Measurements from ENCODE around the gene ARSD.
A peak's percentile ranks its signal among the peaks of the same experiment; 100 is the strongest.
"Not testable (repeated sequence)": the region's sequence is repeated elsewhere in the genome, so short reads cannot be mapped to it uniquely, and the experiment has no call there.

The ARSD gene

GRCh38 chrX:2928583-2929434 lies at the start of gene ARSD:
ARSD (minus strand) TSS chrX:2929339; CDS start chrX:2929275, 64 bp downstream.
- Mint-ChIP-seq H3K27ac (peak within 1 kb of the TSS; percentile 72), H3K36me3 (ENCODE audit: low read depth) (no peaks in the 10 kb centered on the region), H3K4me1 (ENCODE audit: low read depth) (peaks cover 4% of the 10 kb centered on the region), H3K4me3 (peak within 1 kb of the TSS; percentile 75), H3K27me3 (ENCODE audit: low read depth) (peaks cover 5% of the 10 kb centered on the region), H3K9me3 (peaks cover 3% of the 10 kb centered on the region)
- peak; percentile 43 for DNase-seq (ENCODE audit: low spot score)

GRCh38 chrX:2978639-2979038 lies 49.5 kb upstream of the ARSD start:
- H3K4me1 Mint-ChIP-seq (ENCODE audit: low read depth); H3K27me3 Mint-ChIP-seq (ENCODE audit: low read depth); H3K9me3 Mint-ChIP-seq; H3K4me3 Mint-ChIP-seq; DNase-seq (ENCODE audit: low spot score); H3K27ac Mint-ChIP-seq; H3K36me3 Mint-ChIP-seq (ENCODE audit: low read depth): not testable (repeated sequence)

- H3K27me3 Mint-ChIP-seq (ENCODE audit: low read depth): no peaks in the 10 kb centered on the region
- no peak overlapping the region for H3K4me3 Mint-ChIP-seq
- H3K4me1 Mint-ChIP-seq (ENCODE audit: low read depth): no peaks in the 10 kb centered on the region
- H3K27ac Mint-ChIP-seq: no peak overlapping the region
- DNase-seq (ENCODE audit: low spot score): no peak
- no peaks in the 10 kb centered on the region for H3K9me3 Mint-ChIP-seq
- no peaks in the 10 kb centered on the region for H3K36me3 Mint-ChIP-seq (ENCODE audit: low read depth)
These were observed 45.8 kb upstream of the ARSD start for GRCh38 chrX:2974961-2975360.

GRCh38 chrX:2972391-2972790 lies 43.3 kb upstream of the ARSD start:
- H3K36me3 Mint-ChIP-seq (ENCODE audit: low read depth): no peaks in the 10 kb centered on the region
- no peak for DNase-seq (ENCODE audit: low spot score)

GRCh38 chrX:2969021-2969420 lies 39.9 kb upstream of the ARSD start:
- no peak for DNase-seq (ENCODE audit: low spot score)
- peaks cover 2% of the 10 kb centered on the region for H3K4me1 Mint-ChIP-seq (ENCODE audit: low read depth)

More at GRCh38 chrX:2972391-2972790, 43.3 kb upstream of the ARSD start:
- H3K4me1 Mint-ChIP-seq (ENCODE audit: low read depth): peaks cover 2% of the 10 kb centered on the region
- H3K27me3 Mint-ChIP-seq (ENCODE audit: low read depth): no peaks in the 10 kb centered on the region
- H3K9me3 Mint-ChIP-seq: no peaks in the 10 kb centered on the region
- no peak overlapping the region for H3K4me3 Mint-ChIP-seq
- H3K27ac Mint-ChIP-seq: no peak overlapping the region

GRCh38 chrX:2967998-2968909 lies 39.1 kb upstream of the ARSD start:
- no peaks in the 10 kb centered on the region for H3K27me3 Mint-ChIP-seq (ENCODE audit: low read depth)
- H3K4me3 Mint-ChIP-seq: peak overlapping the region; percentile 77
- H3K36me3 Mint-ChIP-seq (ENCODE audit: low read depth): no peaks in the 10 kb centered on the region
- H3K27ac Mint-ChIP-seq: no peak overlapping the region
- peak; percentile 3 for DNase-seq (ENCODE audit: low spot score)
- H3K4me1 Mint-ChIP-seq (ENCODE audit: low read depth): peaks cover 2% of the 10 kb centered on the region
- H3K9me3 Mint-ChIP-seq: no peaks in the 10 kb centered on the region

More at GRCh38 chrX:2969021-2969420, 39.9 kb upstream of the ARSD start:
- Mint-ChIP-seq H3K27me3 (ENCODE audit: low read depth) (no peaks in the 10 kb centered on the region), H3K36me3 (ENCODE audit: low read depth) (no peaks in the 10 kb centered on the region), H3K9me3 (no peaks in the 10 kb centered on the region), H3K4me3 (peak overlapping the region; percentile 77), H3K27ac (no peak overlapping the region)

- Mint-ChIP-seq H3K27me3 (ENCODE audit: low read depth) (no peaks in the 10 kb centered on the region), H3K36me3 (ENCODE audit: low read depth) (no peaks in the 10 kb centered on the region), H3K4me1 (ENCODE audit: low read depth) (peaks cover 2% of the 10 kb centered on the region), H3K4me3 (peak overlapping the region; percentile 77), H3K27ac (no peak overlapping the region), H3K9me3 (no peaks in the 10 kb centered on the region)
- DNase-seq (ENCODE audit: low spot score): no peak
These were observed 38.4 kb upstream of the ARSD start for GRCh38 chrX:2967584-2967983.

- peaks cover 2% of the 10 kb centered on the region for H3K4me1 Mint-ChIP-seq (ENCODE audit: low read depth)
- H3K27me3 Mint-ChIP-seq (ENCODE audit: low read depth): no peaks in the 10 kb centered on the region
- no peaks in the 10 kb centered on the region for H3K9me3 Mint-ChIP-seq
- H3K36me3 Mint-ChIP-seq (ENCODE audit: low read depth): no peaks in the 10 kb centered on the region
- no peak for DNase-seq (ENCODE audit: low spot score)
- H3K27ac Mint-ChIP-seq: no peak overlapping the region
- H3K4me3 Mint-ChIP-seq: no peak overlapping the region
These were observed 37.9 kb upstream of the ARSD start for GRCh38 chrX:2967012-2967411.

GRCh38 chrX:2965965-2966364 lies 36.8 kb upstream of the ARSD start:
- Mint-ChIP-seq H3K27ac (no peak overlapping the region), H3K27me3 (ENCODE audit: low read depth) (no peaks in the 10 kb centered on the region), H3K4me3 (no peak overlapping the region), H3K36me3 (ENCODE audit: low read depth) (no peaks in the 10 kb centered on the region), H3K4me1 (ENCODE audit: low read depth) (peaks cover 2% of the 10 kb centered on the region), H3K9me3 (no peaks in the 10 kb centered on the region)
- DNase-seq (ENCODE audit: low spot score): peak; percentile 4

GRCh38 chrX:2963992-2964794 lies 35.1 kb upstream of the ARSD start:
- not testable (repeated sequence) for H3K4me3 Mint-ChIP-seq; H3K27me3 Mint-ChIP-seq (ENCODE audit: low read depth); H3K4me1 Mint-ChIP-seq (ENCODE audit: low read depth); DNase-seq (ENCODE audit: low spot score); H3K9me3 Mint-ChIP-seq; H3K27ac Mint-ChIP-seq; H3K36me3 Mint-ChIP-seq (ENCODE audit: low read depth)

GRCh38 chrX:2963449-2963848 lies 34.3 kb upstream of the ARSD start:
- H3K4me1 Mint-ChIP-seq (ENCODE audit: low read depth); H3K9me3 Mint-ChIP-seq; H3K27ac Mint-ChIP-seq; H3K27me3 Mint-ChIP-seq (ENCODE audit: low read depth); H3K4me3 Mint-ChIP-seq; DNase-seq (ENCODE audit: low spot score); H3K36me3 Mint-ChIP-seq (ENCODE audit: low read depth): not testable (repeated sequence)

GRCh38 chrX:2962381-2962780 lies 33.2 kb upstream of the ARSD start:
- Mint-ChIP-seq H3K4me3 (no peak overlapping the region), H3K9me3 (no peaks in the 10 kb centered on the region), H3K36me3 (ENCODE audit: low read depth) (no peaks in the 10 kb centered on the region), H3K27me3 (ENCODE audit: low read depth) (no peaks in the 10 kb centered on the region), H3K27ac (no peak overlapping the region), H3K4me1 (ENCODE audit: low read depth) (no peaks in the 10 kb centered on the region)
- no peak for DNase-seq (ENCODE audit: low spot score)

GRCh38 chrX:2960861-2961515 lies 31.8 kb upstream of the ARSD start:
- no peak for DNase-seq (ENCODE audit: low spot score)
- Mint-ChIP-seq H3K27ac (no peak overlapping the region), H3K4me3 (no peak overlapping the region), H3K27me3 (ENCODE audit: low read depth) (no peaks in the 10 kb centered on the region), H3K36me3 (ENCODE audit: low read depth) (no peaks in the 10 kb centered on the region), H3K9me3 (no peaks in the 10 kb centered on the region), H3K4me1 (ENCODE audit: low read depth) (no peaks in the 10 kb centered on the region)
